ENCODE results near the gene FAM185A. TPM values are rescaled to one million over a fixed set of nuclear protein-coding genes. Genes with fewer than 3 reads are reported as not detected.

Gene FAM185A
- total and polyA plus RNA-seq, 2 of the 8 experiments (the other 6 are each of a cell fraction or from before 2014, with no cell fraction given) = 5.2 to 6.6 TPM

DNA sequence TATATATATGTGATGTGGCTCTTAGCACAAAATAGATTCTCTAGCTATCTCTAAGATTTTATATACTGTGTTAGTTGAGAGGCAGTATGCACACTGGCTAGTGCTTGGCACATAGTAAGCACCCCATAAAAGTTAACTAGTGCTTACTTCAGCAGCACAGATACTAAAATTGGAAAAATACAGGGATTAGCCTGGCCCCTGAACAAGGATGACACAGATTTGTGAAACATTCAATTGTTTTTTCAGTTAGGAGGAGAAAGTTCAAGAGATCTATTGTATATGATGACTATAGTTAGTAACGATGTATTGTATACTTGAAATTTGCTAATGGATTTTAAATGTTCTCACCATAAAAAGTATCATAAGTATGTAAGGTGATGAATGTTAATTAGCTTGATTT is 85.7 kb downstream of the FAM185A start:
- Histone ChIP-seq H3K56ac (replicated peaks; ENCODE audit: insufficient read length, low read depth, low read length) (no peak overlapping the region), H2BK20ac (ENCODE audit: low read length) (no peak overlapping the region), H3K14ac (ENCODE audit: insufficient read length) (no peak overlapping the region), H4K8ac (ENCODE audit: extremely low read depth, insufficient read depth, low read length) (no peak overlapping the region), H4K20me1 (replicated peaks in 1 of 2; ENCODE audit: control insufficient read depth in 1 of 2, insufficient read depth in 2 of 2, low read length in 2 of 2) (no peaks in the 10 kb centered on the region), H3K36me3 (ENCODE audit: control insufficient read depth in 2 of 4, insufficient read depth in 4 of 4, low read length in 3 of 4) (0 out of 8 replicates have a peak, but pooled peaks cover 0 to 3% (median 0%) of the 10 kb centered on the region in 4 experiments), H3K23me2 (ENCODE audit: low read depth, low read length) (no peaks in the 10 kb centered on the region), H3K4me3 (ENCODE audit: extremely low read depth in 1 of 4, insufficient read depth in 2 of 4, low read depth in 3 of 4, low read length in 4 of 4) (no peak overlapping the region), H3K27ac (ENCODE audit: low read depth, low read length) (no peak overlapping the region), H3K9me3 (ENCODE audit: insufficient read depth in 2 of 2, low read depth in 1 of 2, low read length in 1 of 2) (no peaks in the 10 kb centered on the region), H3K23ac (ENCODE audit: insufficient read length) (no peak overlapping the region), H4K5ac (ENCODE audit: insufficient read length, low read depth, low read length) (no peak overlapping the region), H2BK5ac (ENCODE audit: low read depth, low read length) (no peak overlapping the region), H2AK5ac (ENCODE audit: low read depth, low read length) (no peak overlapping the region), H3K4me1 (replicated peaks in 1 of 4; ENCODE audit: control insufficient read depth in 3 of 4, insufficient read depth in 4 of 4, low read length in 3 of 4) (no peaks in the 10 kb centered on the region; a peak in 1 of 7 replicates), H3K79me2 (ENCODE audit: control insufficient read depth in 1 of 2, insufficient read depth in 2 of 2, low read length in 2 of 2) (no peaks in the 10 kb centered on the region), H2BK120ac (replicated peaks; ENCODE audit: low read depth, low read length) (no peak overlapping the region), H3K18ac (ENCODE audit: extremely low read depth, low read length) (no peak overlapping the region), H2BK15ac (ENCODE audit: low read length) (no peak overlapping the region), H2BK12ac (ENCODE audit: low read depth, low read length) (no peak overlapping the region), H3K4ac (replicated peaks; ENCODE audit: insufficient read length, low read depth, low read length) (no peak overlapping the region), H4K91ac (replicated peaks; ENCODE audit: insufficient read length, low read length) (no peak overlapping the region), H3K79me1 (ENCODE audit: low read depth, low read length) (no peaks in the 10 kb centered on the region), H3K4me2 (ENCODE audit: insufficient read depth in 1 of 2, low read depth in 2 of 2, low read length in 2 of 2) (no peak overlapping the region), H2AFZ (ENCODE audit: low read length) (no peak overlapping the region), H3K27me3 (replicated peaks in 1 of 4; ENCODE audit: control insufficient read depth in 3 of 4, extremely low read depth in 1 of 4, insufficient read depth in 3 of 4, low read length in 3 of 4) (peaks cover 0 to 1% (median 0%) of the 10 kb centered on the region in 4 experiments; a peak in 1 of 7 replicates), H3K9ac (replicated peaks in 1 of 4; ENCODE audit: extremely low read depth in 1 of 4, low read depth in 3 of 4, low read length in 3 of 4) (no peak overlapping the region)
- POLR2A ChIA-PET (ENCODE audit: partially characterized antibody) = no interaction called here
- FAIRE-seq (no peak), DNase-seq (ENCODE audit: low read depth in 1 of 2, low spot score in 2 of 2) (no peak)
- CTCF ChIA-PET (ENCODE audit: partially characterized antibody) = no interaction called here
- 95% methylated on average over 1 of the region's 1 CpG; no CpG with 5 or more reads in 1 of the 2 experiments for WGBS, 2 experiments (ENCODE audit: extremely low coverage in 1 of 2, insufficient coverage in 1 of 2, insufficient read length in 1 of 2, insufficient replicate concordance in 2 of 2, low coverage in 1 of 2, low lambda C conversion rate in 2 of 2, missing lambda C conversion rate in 1 of 2)
- no peak for TF ChIP-seq TCF12 (IDR thresholded peaks at IDR 0.05; ENCODE audit: low read depth, low read length)
- TF ChIP-seq, protein P1, sequence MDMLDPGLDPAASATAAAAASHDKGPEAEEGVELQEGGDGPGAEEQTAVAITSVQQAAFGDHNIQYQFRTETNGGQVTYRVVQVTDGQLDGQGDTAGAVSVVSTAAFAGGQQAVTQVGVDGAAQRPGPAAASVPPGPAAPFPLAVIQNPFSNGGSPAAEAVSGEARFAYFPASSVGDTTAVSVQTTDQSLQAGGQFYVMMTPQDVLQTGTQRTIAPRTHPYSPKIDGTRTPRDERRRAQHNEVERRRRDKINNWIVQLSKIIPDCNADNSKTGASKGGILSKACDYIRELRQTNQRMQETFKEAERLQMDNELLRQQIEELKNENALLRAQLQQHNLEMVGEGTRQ (IDR thresholded peaks at IDR 0.05; ENCODE audit: low read length) = no peak
- TF ChIP-seq RBBP5 (IDR thresholded peaks at IDR 0.05; ENCODE audit: borderline replicate concordance, low read depth, low read length) = no peak
- no peak for TF ChIP-seq ZNF274 (IDR thresholded peaks at IDR 0.05; ENCODE audit: borderline replicate concordance, extremely low read depth, low read length)
- TF ChIP-seq CTBP2 (IDR thresholded peaks at IDR 0.05; ENCODE audit: borderline replicate concordance, insufficient read depth, insufficient read length, low read length) = no peak
- no peak for TF ChIP-seq TAF1 (IDR thresholded peaks at IDR 0.05; ENCODE audit: low read depth, low read length)
- no peak for TF ChIP-seq EP300 (IDR thresholded peaks at IDR 0.05; ENCODE audit: borderline replicate concordance in 1 of 2, low read depth in 2 of 2, low read length in 2 of 2)
- TF ChIP-seq JUN (IDR thresholded peaks at IDR 0.05; ENCODE audit: low read depth, low read length) = no peak
- TF ChIP-seq JUND (IDR thresholded peaks at IDR 0.05; ENCODE audit: low read length) = no peak

All from H1 (cell line).